HEK293T (cell line): ENCODE data around the gene SPAST.
"Not testable (repeated sequence)": the region's sequence is repeated elsewhere in the genome, so short reads cannot be mapped to it uniquely, and the experiment has no call there.

ENCODE experiments used
- FOXM1 ChIP-seq: fragments of 450-650 bp; IDR thresholded peaks from 2 replicates; pipeline ENCODE4 v1.6.1; 2017; ENCODE audit warnings: mild to moderate bottlenecking, borderline replicate concordance
- HDGF ChIP-seq: fragments of 450-650 bp; IDR thresholded peaks from 2 replicates; pipeline ENCODE4 v1.6.1; 2017; ENCODE audit warnings: antibody characterized with exemption, borderline replicate concordance
- L3MBTL2 ChIP-seq: fragments of 450-650 bp; conservative IDR thresholded peaks from 2 replicates; pipeline ENCODE4 v1.6.1; 2016; ENCODE audit warnings: mild to moderate bottlenecking
- SP1 ChIP-seq: fragments of 450-650 bp; IDR thresholded peaks from 2 replicates; pipeline ENCODE4 v1.6.1; 2017
- ZNF384 ChIP-seq: fragments of 450-650 bp; IDR thresholded peaks from 2 replicates; pipeline ENCODE4 v1.6.1; 2016

DNA sequence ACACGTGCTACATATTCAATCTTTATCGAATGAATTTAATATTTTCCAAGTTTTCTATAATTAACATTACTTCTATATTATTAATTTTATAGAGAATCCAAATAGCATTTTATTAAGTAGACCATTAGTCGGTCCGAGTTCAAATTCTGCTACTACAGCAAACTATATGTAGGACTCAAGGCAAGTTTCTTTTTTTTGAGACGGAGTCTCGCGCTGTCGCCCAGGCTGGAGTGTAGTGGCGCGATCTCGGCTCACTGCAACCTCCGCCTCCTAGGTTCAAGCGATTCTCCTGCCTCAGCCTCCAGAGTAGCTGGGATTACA lies 101.6 kb downstream of the SPAST start:
- TF ChIP-seq ZNF384, SP1, FOXM1, HDGF, L3MBTL2: not testable (repeated sequence)
